ENCODE data around the gene COL4A5. TPM values are rescaled to one million over a fixed set of nuclear protein-coding genes. Genes with fewer than 3 reads are reported as not detected.

COL4A5 gene
- total RNA-seq, 1 experiment from 2014 or later = 8.3 TPM

- Histone ChIP-seq H3K4me1 (ENCODE audit: control insufficient read depth, insufficient read depth, low read length) (no peaks in the 10 kb centered on the region), H3K27me3 (ENCODE audit: control insufficient read depth, insufficient read depth, low read length) (no peaks in the 10 kb centered on the region), H3K4me3 (ENCODE audit: low read depth in 2 of 2, low read length in 2 of 2) (no peak overlapping the region), H3K9me3 (ENCODE audit: control insufficient read depth, insufficient read depth, low read depth, low read length) (no peaks in the 10 kb centered on the region), H3K36me3 (ENCODE audit: control insufficient read depth, insufficient read depth, low read length) (no peaks in the 10 kb centered on the region), H3K27ac (ENCODE audit: low read length) (no peak overlapping the region)
- DNase-seq (ENCODE audit: low read depth, low spot score) = no peak
- no peak for ATAC-seq
- intact Hi-C loops (cut with micrococcal nuclease; ENCODE audit: unreplicated experiment) = no loop called here
- in situ Hi-C loops (cut with HindIII; ENCODE audit: low pct_unique_long_range_greater_than_20kb, low sequenced_read_pairs) = no loop called here
- no TSS peak for BruUV-seq (replicated peaks)
- CTCF ChIA-PET = no interaction called here
- no peak for TF ChIP-seq REST (IDR thresholded peaks at IDR 0.05; ENCODE audit: insufficient read depth in 1 of 2, low read depth in 2 of 2, low read length in 1 of 2)
- no peak for TF ChIP-seq SIN3A (IDR thresholded peaks at IDR 0.05; ENCODE audit: borderline replicate concordance, insufficient read depth, low read depth, low read length)
- no peak for TF ChIP-seq TCF7L2 (IDR thresholded peaks at IDR 0.05; ENCODE audit: low read depth, low read length)
- no peak for TF ChIP-seq POLR2AphosphoS5 (IDR thresholded peaks at IDR 0.05; ENCODE audit: low read depth, low read length)
- POLR2A ChIA-PET = no interaction called here
Observed at GRCh38 chrX:108453841-108454240, 14.2 kb downstream of the COL4A5 start.

- ATAC-seq = no peak
- CTCF ChIA-PET = no interaction called here
- H3K36me3 ChIP-seq (ENCODE audit: control insufficient read depth, insufficient read depth, low read length) = no peaks in the 10 kb centered on the region
- POLR2A ChIA-PET = no interaction called here
- no peaks in the 10 kb centered on the region for H3K9me3 ChIP-seq (ENCODE audit: control insufficient read depth, insufficient read depth, low read depth, low read length)
- H3K27me3 ChIP-seq (ENCODE audit: control insufficient read depth, insufficient read depth, low read length) = no peaks in the 10 kb centered on the region
- no TSS peak for BruUV-seq (replicated peaks)
- H3K4me3 ChIP-seq (ENCODE audit: low read depth in 2 of 2, low read length in 2 of 2) = no peak overlapping the region
- no peak for TF ChIP-seq CTCF (IDR thresholded peaks at IDR 0.05)
- no peak for TF ChIP-seq TCF7L2 (IDR thresholded peaks at IDR 0.05; ENCODE audit: low read depth, low read length)
- no peak for TF ChIP-seq SIN3A (IDR thresholded peaks at IDR 0.05; ENCODE audit: borderline replicate concordance, insufficient read depth, low read depth, low read length)
- TF ChIP-seq POLR2AphosphoS5 (IDR thresholded peaks at IDR 0.05; ENCODE audit: low read depth, low read length) = no peak
- TF ChIP-seq REST (IDR thresholded peaks at IDR 0.05; ENCODE audit: insufficient read depth in 1 of 2, low read depth in 2 of 2, low read length in 1 of 2) = no peak
- no peak for DNase-seq (ENCODE audit: low read depth, low spot score)
- no peak overlapping the region for H3K27ac ChIP-seq (ENCODE audit: low read length)
- in situ Hi-C loops (cut with HindIII; ENCODE audit: low pct_unique_long_range_greater_than_20kb, low sequenced_read_pairs) (no loop called here), intact Hi-C loops (cut with micrococcal nuclease; ENCODE audit: unreplicated experiment) (no loop called here)
- H3K4me1 ChIP-seq (ENCODE audit: control insufficient read depth, insufficient read depth, low read length) = no peaks in the 10 kb centered on the region
Observed at GRCh38 chrX:108456971-108457477, 17.4 kb downstream of the COL4A5 start.
